ENCODE data around the gene ECI1.
A peak's percentile ranks its signal among the peaks of the same experiment; 100 is the strongest.
"Not testable (repeated sequence)": the region's sequence is repeated elsewhere in the genome, so short reads cannot be mapped to it uniquely, and the experiment has no call there.

ECI1 gene

GRCh38 chr16:2278956-2279800 is 27.8 kb upstream of the ECI1 start:
- DNase-seq (ENCODE audit: low spot score), result no peak

- no peak for DNase-seq (ENCODE audit: low spot score)
These were observed 26.9 kb upstream of the ECI1 start for GRCh38 chr16:2278272-2278608.

- no peak for DNase-seq (ENCODE audit: low spot score)
These were observed 26.3 kb upstream of the ECI1 start for GRCh38 chr16:2277466-2278271.

- no peak for DNase-seq (ENCODE audit: low spot score)
These were observed 25.2 kb upstream of the ECI1 start for GRCh38 chr16:2276368-2277195.

GRCh38 chr16:2275476-2276367 is 24.3 kb upstream of the ECI1 start:
- no peak for DNase-seq (ENCODE audit: low spot score)

- no peak for DNase-seq (ENCODE audit: low spot score)
These were observed 22.5 kb upstream of the ECI1 start for GRCh38 chr16:2273931-2274330.

- no peak for DNase-seq (ENCODE audit: low spot score)
These were observed 22.1 kb upstream of the ECI1 start for GRCh38 chr16:2273484-2273883.

GRCh38 chr16:2271848-2272461 is 20.6 kb upstream of the ECI1 start:
- no peak for DNase-seq (ENCODE audit: low spot score)

GRCh38 chr16:2270588-2271470 is 19.4 kb upstream of the ECI1 start:
- no peak for DNase-seq (ENCODE audit: low spot score)

- DNase-seq (ENCODE audit: low spot score), result no peak
These were observed 18.7 kb upstream of the ECI1 start for GRCh38 chr16:2270070-2270462.

- DNase-seq (ENCODE audit: low spot score), result peak; percentile 95
These were observed 16.7 kb upstream of the ECI1 start, which contains the start of gene RNPS1 for GRCh38 chr16:2267913-2268666. Gene RNPS1, minus strand, starts transcription at chr16:2268126. Its CDS starts 3,483 bp downstream, at chr16:2264643.

GRCh38 chr16:2267505-2267912 is 16.1 kb upstream of the ECI1 start:
- DNase-seq (ENCODE audit: low spot score), result not testable (repeated sequence)

- not testable (repeated sequence) for DNase-seq (ENCODE audit: low spot score)
These were observed 15.5 kb upstream of the ECI1 start for GRCh38 chr16:2266887-2267286.

GRCh38 chr16:2263026-2263425 is 11.6 kb upstream of the ECI1 start:
- DNase-seq (ENCODE audit: low spot score), result not testable (repeated sequence)

GRCh38 chr16:2260250-2260649 is 8.9 kb upstream of the ECI1 start:
- DNase-seq (ENCODE audit: low spot score), result no peak

- not testable (repeated sequence) for DNase-seq (ENCODE audit: low spot score)
These were observed 7.1 kb upstream of the ECI1 start for GRCh38 chr16:2258530-2258929.

- no peak for DNase-seq (ENCODE audit: low spot score)
These were observed 6.3 kb upstream of the ECI1 start for GRCh38 chr16:2257726-2258125.

GRCh38 chr16:2256531-2257140 is 5.2 kb upstream of the ECI1 start:
- no peak for DNase-seq (ENCODE audit: low spot score)

GRCh38 chr16:2253293-2253692 is 1.9 kb upstream of the ECI1 start:
- no peak for DNase-seq (ENCODE audit: low spot score)
